K562 (cell line): ENCODE measurements around the gene NABP2. TPM values are rescaled to one million over a fixed set of nuclear protein-coding genes. Genes with fewer than 3 reads are reported as not detected.

Source experiments
- AFF1 ChIP-seq, 2 experiments: fragments of 450-650 bp; IDR thresholded peaks; 2 replicates each; pipeline ENCODE4 v1.6.1; 2018; ENCODE audit warnings: mild to moderate bottlenecking in 2 of 2, low read depth in 1 of 2; ENCODE audit not compliant: partially characterized antibody in 2 of 2
- EP400 ChIP-seq: fragments of 450-650 bp; IDR thresholded peaks from 2 replicates; pipeline ENCODE4 v1.6.1; 2017; ENCODE audit warnings: antibody characterized with exemption, mild to moderate bottlenecking, moderate library complexity
- FIP1L1 ChIP-seq: fragments of 200-400 bp; formaldehyde crosslinking; IDR thresholded peaks from 2 replicates; pipeline ENCODE4 v1.6.1; 2018; ENCODE audit warnings: mild to moderate bottlenecking, low read depth, low read length; ENCODE audit not compliant: poor library complexity, severe bottlenecking
- FOS ChIP-seq: IDR thresholded peaks from 3 replicates; pipeline ENCODE4 v1.6.1; 2011; ENCODE audit not compliant: insufficient read length; ENCODE audit errors: extremely low read depth
- HCFC1 ChIP-seq: IDR thresholded peaks from 2 replicates; pipeline ENCODE4 v1.6.1; 2012; ENCODE audit warnings: low read depth, low read length, improper control_type of control experiment
- KLF13 ChIP-seq: fragments of 450-650 bp; IDR thresholded peaks from 2 replicates; pipeline ENCODE4 v1.6.1; 2016; ENCODE audit warnings: missing genetic modification characterization, low read depth, mild to moderate bottlenecking, missing compliant biosample characterization, moderate library complexity, borderline replicate concordance
- MCM3 ChIP-seq: fragments of 450-650 bp; IDR thresholded peaks from 2 replicates; pipeline ENCODE4 v1.6.1; 2016
- NONO ChIP-seq, 2 experiments: fragments of 200-400 bp in 1 of 2; fragments of 450-650 bp in 1 of 2; formaldehyde crosslinking in 1 of 2; IDR thresholded peaks; 2 replicates each; pipeline ENCODE4 v1.6.1; 2017; ENCODE audit warnings: low read depth in 2 of 2, mild to moderate bottlenecking in 2 of 2, moderate library complexity in 2 of 2, low read length in 1 of 2
- RB1 ChIP-seq: fragments of 450-650 bp; IDR thresholded peaks from 2 replicates; pipeline ENCODE4 v1.6.1; 2017; ENCODE audit warnings: low read depth, mild to moderate bottlenecking
- SAP30 ChIP-seq: fragments of 200-600 bp; sonication (generic); IDR thresholded peaks from 2 replicates; pipeline ENCODE4 v1.6.1; 2012; ENCODE audit warnings: borderline replicate concordance, low read depth, mild to moderate bottlenecking, moderate library complexity, low read length, control low read depth, inconsistent platforms; ENCODE audit not compliant: insufficient read depth, poor library complexity, severe bottlenecking
- STAG1 ChIP-seq: sonication (generic); formaldehyde crosslinking; IDR thresholded peaks from 2 replicates; pipeline ENCODE4 v1.5.0; 2020; ENCODE audit warnings: missing genetic modification reagents, borderline replicate concordance
- YY1 ChIP-seq, 3 experiments: IDR thresholded peaks; 2 replicates each; pipeline ENCODE4 v1.6.1; 2011; ENCODE audit warnings: low read length in 2 of 3, mild to moderate bottlenecking in 2 of 3, moderate library complexity in 2 of 3, borderline replicate concordance in 1 of 3, control low read depth in 1 of 3, low read depth in 1 of 3; ENCODE audit not compliant: insufficient read depth in 3 of 3, insufficient replicate concordance in 2 of 3, control insufficient read depth in 1 of 3, insufficient read length in 1 of 3; ENCODE audit errors: extremely low read depth in 1 of 3
- ZFPM2 ChIP-seq: fragments of 250-450 bp; sonication (Bioruptor Pico); IDR thresholded peaks from 2 replicates; pipeline ENCODE4 v1.5.1; 2022; ENCODE audit warnings: mild to moderate bottlenecking
- ZNF24 ChIP-seq: fragments of 450-650 bp; IDR thresholded peaks from 2 replicates; pipeline ENCODE4 v1.6.1; 2016
- ZNF263 ChIP-seq: sonication (generic); formaldehyde crosslinking; IDR thresholded peaks from 2 replicates; pipeline ENCODE4 v1.8.0; 2022; ENCODE audit warnings: mild to moderate bottlenecking, missing genetic modification reagents, borderline replicate concordance
- polyA plus RNA-seq, 8 experiments: library from polyadenylated mRNA; depleted of rRNA in 4 of 8; stranded (reverse) in 5 of 8; unstranded in 3 of 8; fragments of >200 nt; fragmentation: Nextera tagmentation in 2 of 8; fragmentation: Illumina TruSeq in 1 of 8; extraction: Ambion mirVana in 2 of 8; extraction: Trizol in 1 of 8; gene quantifications; 2 replicates each; pipeline versions ENCODE4 v1.2.1 to v1.2.3, GENCODE V29; 2011 to 2014; ENCODE audit warnings: inconsistent platforms in 1 of 8, missing spikeins in 1 of 8
- total RNA-seq, 7 experiments: library from RNA; depleted of rRNA in 6 of 7; stranded (reverse); fragments of >200 nt in 6 of 7; fragmentation: Illumina TruSeq in 2 of 7; extraction: Trizol in 2 of 7; gene quantifications; 2 replicates each; pipeline versions ENCODE4 v1.2.1 to v1.2.3, GENCODE V29; 2011 to 2021; ENCODE audit warnings: low replicate concordance in 1 of 7
- TF ChIP-seq, protein P1 (sequence below), 3 experiments: fragments of 200-800 bp in 1 of 3; fragments of 250-450 bp in 1 of 3; fragments of 450-650 bp in 1 of 3; sonication (Bioruptor Pico) in 1 of 3; sonication (Bioruptor generic) in 1 of 3; formaldehyde crosslinking in 1 of 3; IDR thresholded peaks; 2 replicates each; pipeline versions ENCODE4 v1.6.1 to v1.8.0; 2016 to 2022; ENCODE audit warnings: mild to moderate bottlenecking in 2 of 3, missing genetic modification characterization in 2 of 3, missing compliant biosample characterization in 1 of 3, moderate library complexity in 1 of 3
- TF ChIP-seq, protein P2 (sequence below): fragments of 250-450 bp; sonication (Bioruptor Pico); IDR thresholded peaks from 2 replicates; pipeline ENCODE4 v1.9.0; 2021; ENCODE audit warnings: mild to moderate bottlenecking

NABP2 gene
- total and polyA plus RNA-seq, 9 of the 15 experiments (the other 6 are each of a cell fraction or from before 2014, with no cell fraction given), result 11.3 to 60.6 (median 43.5) TPM

- TF ChIP-seq STAG1 (CRISPR knock-in tag) (peak; percentile 9; the same call in 1 of the 2 replicates), FIP1L1 (no peak), MCM3 (no peak), KLF13 (tag) (no peak), ZNF263 (peak; percentile 19; the same call in 1 of the 2 replicates), SAP30 (peak; percentile 72), FOS (no peak), RB1 (peak; percentile 97), ZNF24 (no peak; the same call in 1 of the 2 replicates), AFF1 (IDR thresholded peaks at IDR 0.05; ENCODE audit: low read depth in 1 of 2, partially characterized antibody in 2 of 2) (no peak), YY1 (IDR thresholded peaks at IDR 0.05; ENCODE audit: borderline replicate concordance in 1 of 3, control insufficient read depth in 1 of 3, extremely low read depth in 1 of 3, insufficient read depth in 3 of 3, insufficient read length in 1 of 3, insufficient replicate concordance in 2 of 3, low read depth in 1 of 3, low read length in 2 of 3) (peak in 2 of 3 experiments; percentile 54 to 64), NONO (IDR thresholded peaks at IDR 0.05; ENCODE audit: low read depth in 2 of 2, low read length in 1 of 2) (peak; percentile 42 to 84; a peak in 2 of 4 replicates), HCFC1 (0 out of 2 replicates have a peak, but pooled peaks have one; percentile 8), ZFPM2 (CRISPR knock-in tag) (no peak), EP400 (peak; percentile 50; the same call in 1 of the 2 replicates)
- TF ChIP-seq, protein P1, sequence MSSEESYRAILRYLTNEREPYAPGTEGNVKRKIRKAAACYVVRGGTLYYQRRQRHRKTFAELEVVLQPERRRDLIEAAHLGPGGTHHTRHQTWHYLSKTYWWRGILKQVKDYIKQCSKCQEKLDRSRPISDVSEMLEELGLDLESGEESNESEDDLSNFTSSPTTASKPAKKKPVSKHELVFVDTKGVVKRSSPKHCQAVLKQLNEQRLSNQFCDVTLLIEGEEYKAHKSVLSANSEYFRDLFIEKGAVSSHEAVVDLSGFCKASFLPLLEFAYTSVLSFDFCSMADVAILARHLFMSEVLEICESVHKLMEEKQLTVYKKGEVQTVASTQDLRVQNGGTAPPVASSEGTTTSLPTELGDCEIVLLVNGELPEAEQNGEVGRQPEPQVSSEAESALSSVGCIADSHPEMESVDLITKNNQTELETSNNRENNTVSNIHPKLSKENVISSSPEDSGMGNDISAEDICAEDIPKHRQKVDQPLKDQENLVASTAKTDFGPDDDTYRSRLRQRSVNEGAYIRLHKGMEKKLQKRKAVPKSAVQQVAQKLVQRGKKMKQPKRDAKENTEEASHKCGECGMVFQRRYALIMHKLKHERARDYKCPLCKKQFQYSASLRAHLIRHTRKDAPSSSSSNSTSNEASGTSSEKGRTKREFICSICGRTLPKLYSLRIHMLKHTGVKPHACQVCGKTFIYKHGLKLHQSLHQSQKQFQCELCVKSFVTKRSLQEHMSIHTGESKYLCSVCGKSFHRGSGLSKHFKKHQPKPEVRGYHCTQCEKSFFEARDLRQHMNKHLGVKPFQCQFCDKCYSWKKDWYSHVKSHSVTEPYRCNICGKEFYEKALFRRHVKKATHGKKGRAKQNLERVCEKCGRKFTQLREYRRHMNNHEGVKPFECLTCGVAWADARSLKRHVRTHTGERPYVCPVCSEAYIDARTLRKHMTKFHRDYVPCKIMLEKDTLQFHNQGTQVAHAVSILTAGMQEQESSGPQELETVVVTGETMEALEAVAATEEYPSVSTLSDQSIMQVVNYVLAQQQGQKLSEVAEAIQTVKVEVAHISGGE (CRISPR knock-in tag; IDR thresholded peaks at IDR 0.05), result peak in 1 of 3 experiments; percentile 9; a peak in 1 of 6 replicates
- TF ChIP-seq, protein P2, sequence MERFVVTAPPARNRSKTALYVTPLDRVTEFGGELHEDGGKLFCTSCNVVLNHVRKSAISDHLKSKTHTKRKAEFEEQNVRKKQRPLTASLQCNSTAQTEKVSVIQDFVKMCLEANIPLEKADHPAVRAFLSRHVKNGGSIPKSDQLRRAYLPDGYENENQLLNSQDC (CRISPR knock-in tag), result peak; percentile 32; the same call in 1 of the 2 replicates
Observed at GRCh38 chr12:56258068-56258819, 34.1 kb downstream of the NABP2 start, which contains the start of gene ANKRD52 (continued).
